GM21723 (cell line): ENCODE results near the gene DLL1.
A peak's percentile ranks its signal among the peaks of the same experiment; 100 is the strongest.

Source experiments
- ATAC-seq: cut with Tn5 transposase; IDR thresholded peaks from one replicate; pipeline ENCODE4 v1.9.1; 2021; ENCODE audit warnings: mild to moderate bottlenecking, moderate library complexity; ENCODE audit not compliant: unreplicated experiment

The DLL1 gene

DNA sequence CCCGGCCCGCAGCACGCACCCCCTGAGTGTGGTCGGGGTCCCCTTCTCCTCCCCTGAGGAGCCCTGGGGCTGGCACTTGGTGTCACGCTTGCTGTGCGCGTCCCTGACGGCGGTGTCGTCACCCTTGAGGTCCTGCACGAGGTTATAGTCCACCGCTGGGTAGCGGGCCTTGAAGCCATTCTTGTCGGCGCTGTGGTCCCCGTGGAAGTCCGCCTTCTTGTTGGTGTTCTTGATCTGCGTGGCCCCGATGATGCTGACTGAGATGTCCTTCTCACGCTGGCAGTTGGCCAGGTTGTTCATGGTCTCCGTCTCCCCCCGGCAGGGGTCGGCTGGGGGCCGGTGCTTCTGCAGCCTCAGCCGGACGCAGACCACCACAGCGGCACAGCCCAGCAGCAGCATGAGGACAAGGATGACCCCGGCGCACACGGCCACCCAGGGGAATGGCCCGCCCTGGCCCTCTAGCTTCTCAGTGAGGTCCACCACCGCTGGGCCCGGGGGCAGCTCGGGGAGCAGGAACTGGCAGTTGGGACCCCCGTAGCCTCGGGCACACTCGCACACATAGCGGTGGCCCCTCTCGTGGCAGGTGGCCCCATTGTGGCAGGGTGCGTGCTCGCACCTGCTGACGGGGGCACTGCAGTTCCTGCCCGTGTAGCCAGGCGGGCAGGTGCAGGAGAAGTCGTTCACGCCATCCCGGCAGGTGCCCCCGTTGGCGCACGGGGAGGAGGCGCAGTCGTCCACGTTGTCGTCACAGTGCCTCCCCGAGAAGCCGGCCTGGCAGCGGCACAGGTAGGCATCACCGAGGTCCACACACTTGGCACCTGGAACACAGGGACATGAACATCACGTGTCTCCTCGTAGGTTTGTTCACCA is 7.4 kb downstream of the DLL1 start:
- no peak for ATAC-seq

DNA sequence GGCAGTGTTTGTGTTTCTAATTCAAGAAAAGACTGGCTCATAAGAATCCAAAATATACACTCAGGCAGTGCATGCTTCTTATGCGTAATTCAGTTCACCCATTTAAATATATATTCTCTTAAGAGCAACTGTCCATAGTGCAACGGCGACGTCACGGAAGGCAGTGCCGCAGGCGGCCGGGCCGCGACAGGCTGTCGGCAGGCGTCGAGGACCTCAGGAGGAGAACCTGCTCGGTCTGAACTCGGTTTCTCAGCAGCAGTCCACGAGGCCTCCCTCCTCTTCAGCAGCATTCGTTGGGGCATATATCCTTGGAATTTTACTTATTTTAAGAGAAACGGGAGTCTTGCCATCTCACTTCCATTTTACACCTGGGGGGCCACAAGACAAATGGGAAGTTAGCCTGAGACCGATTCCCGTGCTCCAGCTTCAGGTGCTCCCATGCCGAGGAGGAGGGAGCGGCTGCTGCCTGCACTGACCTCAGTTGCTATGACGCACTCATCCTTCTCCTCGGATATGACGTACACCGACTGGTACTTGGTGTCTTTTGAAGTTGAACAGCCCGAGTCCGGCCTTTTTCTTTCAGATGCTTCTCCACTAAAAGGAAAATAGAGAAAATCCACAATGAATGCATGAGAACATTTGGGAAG is 8.2 kb downstream of the DLL1 start:
- ATAC-seq: no peak

DNA sequence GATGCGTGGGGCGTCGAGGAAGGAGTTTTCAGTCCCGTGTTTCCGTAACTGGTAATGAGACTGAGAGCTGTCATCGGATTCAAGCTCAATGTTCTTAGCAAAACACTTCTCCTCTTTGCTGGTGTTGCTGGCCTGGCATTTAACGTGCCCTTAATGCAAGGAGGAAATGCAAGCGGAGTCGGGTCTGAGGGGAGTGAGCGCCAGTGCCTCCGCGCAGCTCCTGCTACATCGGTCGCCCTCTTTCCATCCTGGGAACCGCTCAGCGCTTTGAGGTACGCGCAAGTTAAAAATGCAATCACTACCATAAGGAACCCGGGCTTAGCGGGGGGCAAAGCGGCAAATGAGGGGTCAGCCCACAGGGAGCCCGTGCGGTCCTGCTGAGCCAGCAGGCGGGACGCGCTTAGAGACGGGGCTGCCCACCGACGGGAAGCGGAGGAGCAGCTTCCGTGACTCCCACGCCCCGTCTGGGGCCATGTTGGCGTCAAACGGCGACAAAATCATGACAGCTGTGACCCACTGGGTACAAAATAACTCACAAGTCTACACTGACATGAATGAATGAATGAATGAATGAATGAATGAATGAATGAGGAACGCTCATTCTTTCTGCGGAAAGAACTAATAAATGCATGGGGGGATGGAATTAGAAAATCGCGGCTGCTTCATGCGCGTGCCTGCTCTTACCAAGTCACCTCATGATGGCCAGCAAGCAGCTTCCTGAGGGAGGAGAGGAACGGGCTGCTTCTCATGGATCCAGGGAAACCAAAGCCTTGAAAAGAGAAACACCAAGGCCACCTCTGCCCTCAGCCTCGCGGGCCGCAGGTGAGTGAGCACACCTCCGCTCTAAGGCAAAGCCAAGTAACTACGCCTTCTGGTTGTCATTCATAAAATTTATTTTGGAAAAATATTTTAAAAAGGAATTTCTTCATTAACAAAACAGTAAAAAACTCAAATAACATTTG is 9.3 kb downstream of the DLL1 start:
- ATAC-seq: no peak

DNA sequence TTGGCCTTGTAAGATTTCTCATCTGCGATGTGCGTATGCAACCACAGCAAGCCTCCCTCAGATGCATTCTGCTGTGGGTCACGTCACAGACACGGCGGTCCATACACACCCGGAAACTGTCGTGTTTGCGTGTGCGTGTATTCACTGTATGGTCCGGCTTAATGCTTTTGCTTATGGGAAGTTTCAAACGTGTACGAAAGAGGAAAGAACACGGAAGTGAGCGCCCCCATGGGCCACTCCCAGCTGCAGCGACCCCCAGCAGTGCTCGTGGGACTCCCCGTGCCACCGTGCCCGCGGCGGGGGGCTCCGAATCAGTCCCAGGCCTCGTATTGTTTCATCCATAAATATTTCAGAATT is 10.2 kb downstream of the DLL1 start:
- peak; percentile 38 for ATAC-seq

DNA sequence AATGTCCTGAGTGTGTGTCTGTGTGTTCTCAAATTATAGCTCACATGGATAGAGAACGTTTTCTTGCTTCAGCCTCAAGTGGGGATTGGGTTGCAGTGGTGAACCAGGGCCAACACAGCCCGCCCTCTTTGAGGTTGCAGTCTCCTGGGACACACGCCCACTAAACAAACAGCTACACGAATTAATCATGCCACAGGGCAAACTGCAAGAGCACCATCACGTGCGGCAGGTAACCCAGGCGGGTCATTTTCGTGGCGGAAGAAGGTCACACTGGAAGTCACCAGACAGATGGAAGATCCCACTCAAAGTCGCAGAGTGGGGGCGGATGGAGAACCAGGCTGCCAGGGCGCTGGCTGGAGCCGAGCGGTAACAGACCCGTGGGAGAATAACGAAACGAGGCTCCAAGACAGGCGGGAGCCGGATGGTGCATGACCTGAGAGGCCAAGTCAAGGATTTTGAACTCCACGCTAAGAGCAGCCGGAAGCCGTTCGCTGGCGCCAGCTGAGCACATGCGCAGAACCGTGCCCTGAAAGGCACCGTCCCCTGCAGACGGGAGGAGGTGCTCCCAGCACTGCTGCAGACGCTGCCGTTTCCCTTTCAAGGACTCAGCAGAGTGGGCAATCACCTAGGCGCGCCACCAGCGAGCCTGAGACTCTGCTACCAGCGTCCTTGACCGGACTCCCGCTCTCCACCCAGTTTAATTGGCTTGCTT is 10.7 kb downstream of the DLL1 start:
- ATAC-seq: peak; percentile 78

DNA sequence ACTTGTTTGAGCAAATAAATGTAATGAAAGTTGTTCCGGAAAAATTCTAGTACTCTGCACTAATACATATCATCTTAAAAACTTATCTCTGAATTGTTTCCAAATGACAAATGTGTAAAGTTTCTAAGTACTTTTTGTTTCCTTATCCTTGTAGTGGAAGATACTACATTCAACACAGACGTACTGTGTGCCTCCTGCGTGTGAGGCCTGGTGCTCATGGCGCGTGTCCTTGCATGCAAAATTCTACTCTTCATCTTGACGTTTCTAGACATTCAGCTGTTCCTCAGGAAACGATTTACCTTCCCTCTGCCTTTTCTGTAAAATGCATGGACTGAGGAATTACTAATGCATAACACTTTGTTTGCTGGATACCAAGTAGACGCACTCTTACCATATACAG is 11.5 kb downstream of the DLL1 start:
- ATAC-seq: no peak

DNA sequence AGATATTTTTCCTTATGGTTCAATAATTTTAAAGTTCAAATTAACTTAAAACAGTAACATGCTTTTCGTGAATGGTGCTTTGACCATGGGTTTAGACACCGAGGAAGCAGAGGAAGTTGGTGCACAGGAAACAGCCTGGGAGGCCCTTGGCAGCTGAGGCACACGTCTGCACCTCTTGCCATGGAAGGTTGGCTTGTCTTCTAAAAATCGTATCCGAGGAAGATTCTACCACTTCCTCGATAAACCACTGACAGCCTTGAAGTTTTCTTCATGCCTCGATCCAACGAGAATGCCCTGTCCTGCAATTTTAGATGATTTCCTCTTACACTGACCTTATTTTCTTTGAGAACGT is 12.2 kb downstream of the DLL1 start:
- no peak for ATAC-seq

DNA sequence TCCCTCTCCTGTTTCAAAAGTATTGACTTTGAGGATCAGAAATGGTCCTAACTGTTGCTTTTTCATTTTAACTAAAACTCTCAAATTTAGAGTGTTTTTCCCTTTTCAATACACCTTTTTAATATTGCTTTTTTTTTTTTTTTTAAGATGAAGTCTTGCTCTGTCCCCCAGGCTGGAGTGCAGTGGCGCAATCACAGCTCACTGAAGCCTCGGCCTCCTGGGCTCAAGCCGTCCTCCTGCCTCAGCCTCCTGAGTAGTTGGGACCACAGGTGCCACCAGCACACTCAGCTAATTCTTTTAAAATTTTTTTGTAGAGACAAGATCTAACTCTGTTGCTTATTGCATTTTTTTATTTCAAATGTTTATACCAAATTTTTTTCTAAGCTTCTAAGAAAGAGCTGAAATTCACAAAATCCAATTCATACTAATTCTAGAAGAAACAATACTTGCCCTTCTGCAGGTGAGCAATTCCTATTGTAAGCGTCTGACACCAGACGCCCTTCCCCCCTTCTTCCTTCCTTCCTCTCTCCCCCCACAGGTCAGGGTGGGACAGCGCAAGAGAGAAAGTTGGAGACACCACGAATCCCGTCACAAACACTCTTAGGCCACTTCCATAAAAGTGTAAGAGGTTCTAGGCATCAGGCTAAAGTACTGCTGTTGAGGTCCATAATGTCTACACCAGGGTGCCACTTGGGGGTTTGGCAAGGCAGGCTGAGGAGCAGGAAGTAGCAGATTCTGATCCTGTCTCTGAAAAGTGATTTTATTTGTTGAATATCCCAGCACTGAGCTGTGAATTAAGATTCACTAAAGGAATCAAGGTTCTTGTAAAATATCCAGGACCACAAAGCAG is 12.8 kb downstream of the DLL1 start:
- ATAC-seq: no peak

DNA sequence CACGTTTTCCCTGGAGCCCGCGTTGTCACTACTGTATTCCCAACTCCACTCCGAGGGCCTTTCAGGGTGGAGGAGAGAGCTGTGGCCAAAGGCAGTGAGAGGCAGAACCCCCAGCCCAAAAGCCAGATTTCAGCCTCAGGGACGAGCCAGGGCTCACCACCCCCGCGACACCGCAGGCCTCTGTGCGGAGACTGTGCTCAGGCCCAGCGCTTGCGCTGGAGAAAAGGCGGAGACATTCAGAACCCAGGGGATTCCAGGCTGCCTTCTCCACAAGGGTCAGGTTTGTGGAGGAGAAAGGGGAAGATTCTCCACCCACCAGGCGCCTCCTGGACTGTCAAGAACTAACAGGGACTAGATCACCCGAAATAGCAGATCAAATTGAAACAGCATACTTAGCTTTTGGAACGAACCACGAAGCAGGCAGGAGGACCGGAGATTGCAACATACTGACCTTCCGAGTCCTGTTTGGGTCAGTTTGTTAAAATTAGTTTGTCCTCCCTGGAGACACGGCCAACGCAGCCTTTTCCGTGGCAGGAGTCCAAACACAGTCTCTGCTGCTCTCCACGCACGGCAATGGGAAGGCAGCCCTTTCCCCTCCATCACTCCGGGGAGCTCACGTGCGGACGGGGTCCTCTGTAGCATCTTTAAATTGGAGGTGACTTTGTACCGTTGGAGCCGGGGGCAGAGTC is 14.4 kb downstream of the DLL1 start:
- ATAC-seq: no peak

DNA sequence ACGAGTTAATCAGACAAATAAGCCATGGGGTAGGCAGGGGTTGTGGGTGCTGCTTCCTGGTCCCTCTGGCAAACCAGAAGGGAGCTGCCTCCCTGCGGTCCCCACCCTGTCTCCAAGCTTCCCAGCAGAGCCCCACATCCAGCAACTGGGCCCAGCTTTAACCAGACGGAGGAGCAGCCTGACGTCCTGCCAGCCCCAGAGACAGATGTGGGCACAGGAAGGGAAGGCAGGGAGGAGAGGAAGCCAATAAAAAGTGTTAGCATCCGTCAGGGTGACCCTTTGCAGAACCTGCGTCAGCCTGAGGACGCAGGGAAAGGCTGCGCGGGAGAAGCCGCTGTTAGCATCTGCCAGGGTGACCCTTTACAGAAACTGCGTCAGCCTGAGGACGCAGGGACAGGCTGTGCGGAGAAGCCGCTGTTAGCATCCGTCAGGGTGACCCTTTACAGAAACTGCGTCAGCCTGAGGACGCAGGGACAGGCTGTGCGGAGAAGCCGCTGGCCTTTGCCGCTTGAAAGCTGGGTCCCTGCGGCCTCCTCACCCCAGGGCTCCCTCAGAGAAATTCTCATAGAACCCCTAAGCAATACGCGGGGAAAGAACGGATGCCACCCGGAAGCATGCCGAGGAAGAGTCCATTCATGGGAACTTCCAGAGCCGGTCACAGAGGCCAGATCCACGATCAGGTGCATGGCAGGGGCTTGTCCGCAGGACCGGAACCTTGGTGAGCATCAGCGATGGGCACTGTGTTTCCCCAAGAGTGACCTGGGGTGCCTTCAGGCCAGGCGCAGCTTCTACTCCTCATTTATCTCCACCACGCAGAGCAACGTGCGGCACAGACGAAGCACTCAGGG is 15.9 kb downstream of the DLL1 start:
- ATAC-seq: no peak

DNA sequence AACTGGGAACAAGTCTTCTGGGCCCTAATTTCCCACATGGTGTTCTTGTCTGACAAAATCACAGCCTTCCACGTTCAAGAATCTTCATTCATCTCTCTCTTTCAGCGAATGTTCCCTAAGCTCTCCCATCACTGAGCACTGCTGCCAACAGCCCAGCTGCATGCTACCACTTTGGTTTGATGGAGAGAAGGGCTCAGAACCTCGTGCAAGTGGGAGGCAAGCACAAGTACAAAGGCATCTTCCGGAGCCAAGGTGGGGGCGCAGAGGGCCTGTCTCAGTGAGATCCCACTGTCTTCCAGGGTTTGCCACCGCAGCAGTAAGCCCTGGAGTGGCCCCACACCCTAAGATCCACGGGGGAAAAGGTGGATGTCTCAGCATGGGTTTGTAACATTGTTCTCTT is 17.2 kb downstream of the DLL1 start:
- ATAC-seq: no peak

DNA sequence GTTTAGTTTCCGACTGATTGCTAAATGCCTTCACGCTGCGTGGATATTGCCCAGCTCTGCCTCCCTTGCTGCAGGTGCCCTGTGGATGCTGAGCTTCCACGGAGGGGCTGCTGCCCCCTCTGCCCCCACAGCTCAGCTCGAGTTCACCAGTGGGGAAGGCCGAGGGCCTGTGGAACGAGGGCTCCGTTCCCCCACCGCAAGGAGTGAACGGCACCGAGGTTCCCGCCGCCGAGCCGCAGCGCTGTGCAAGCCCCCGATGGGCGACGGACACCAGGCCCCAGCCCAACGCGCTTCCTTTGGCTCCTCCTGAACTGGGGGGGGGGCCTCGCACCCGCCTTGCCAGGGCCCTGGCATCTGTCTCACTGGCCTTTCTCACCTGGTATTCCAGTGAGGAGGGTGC is 17.7 kb downstream of the DLL1 start:
- ATAC-seq: no peak

DNA sequence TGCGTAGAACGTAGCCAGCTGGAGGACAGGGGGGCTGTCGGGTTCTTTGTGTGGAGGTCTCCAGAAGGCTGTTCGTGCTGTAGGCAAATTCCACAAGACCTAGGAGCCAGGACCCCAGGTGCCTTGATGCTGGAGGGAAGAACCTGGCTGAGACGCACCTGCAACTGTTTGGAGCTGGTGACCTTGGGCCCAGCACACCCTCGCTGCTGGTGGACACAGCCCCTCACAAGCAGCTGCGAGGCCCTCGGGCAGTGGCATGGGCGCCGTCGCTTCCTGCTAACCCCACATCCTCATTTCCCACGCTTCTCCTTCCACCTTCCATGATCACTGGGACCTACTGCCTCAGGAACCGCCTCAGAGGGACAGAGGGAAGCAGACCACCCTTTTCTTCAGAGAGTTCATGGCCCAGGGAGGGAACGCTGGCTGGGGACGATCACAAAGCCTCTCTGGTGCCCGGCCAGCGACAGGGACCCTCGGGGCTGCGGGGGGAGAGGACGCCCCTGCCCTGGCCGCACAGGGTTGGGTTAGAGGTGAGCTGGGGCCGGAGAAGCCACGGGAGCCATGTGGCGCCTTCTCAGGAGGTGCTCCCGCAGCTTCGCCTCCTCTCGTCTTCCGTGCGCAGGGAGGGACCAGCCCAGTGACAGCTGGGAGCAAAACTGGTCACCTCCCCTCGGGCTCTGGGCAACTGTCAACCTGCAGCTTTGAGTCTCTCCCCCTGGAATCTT is 18.4 kb downstream of the DLL1 start:
- ATAC-seq: peak; percentile 1

DNA sequence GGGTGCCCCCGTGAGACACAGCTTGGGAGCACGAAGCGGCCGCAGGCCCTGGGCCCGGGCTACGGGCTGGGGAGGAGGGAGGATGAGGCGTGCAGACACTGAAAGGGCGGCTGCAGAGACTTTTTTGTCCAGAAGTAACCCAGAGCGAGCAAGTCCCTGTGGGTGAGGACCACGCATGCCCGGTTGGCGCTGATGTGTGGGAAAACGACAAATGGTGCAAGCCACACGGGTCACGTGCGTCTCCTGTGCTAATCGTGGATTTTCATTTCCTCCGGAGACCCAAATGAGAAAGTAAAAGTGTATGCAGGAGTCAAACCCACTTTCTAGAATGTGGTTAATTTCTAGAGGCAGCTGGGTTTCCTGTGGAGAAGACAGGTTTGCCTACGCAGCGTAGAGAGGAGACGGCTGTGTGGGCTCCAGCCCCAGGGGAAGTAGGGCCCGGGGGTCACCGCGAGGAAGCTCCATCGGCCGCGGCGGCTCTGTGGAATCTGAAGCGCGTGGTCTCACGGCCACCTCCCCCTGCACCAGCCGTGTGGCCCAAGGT is 19.0 kb downstream of the DLL1 start:
- peak; percentile 96 for ATAC-seq

DNA sequence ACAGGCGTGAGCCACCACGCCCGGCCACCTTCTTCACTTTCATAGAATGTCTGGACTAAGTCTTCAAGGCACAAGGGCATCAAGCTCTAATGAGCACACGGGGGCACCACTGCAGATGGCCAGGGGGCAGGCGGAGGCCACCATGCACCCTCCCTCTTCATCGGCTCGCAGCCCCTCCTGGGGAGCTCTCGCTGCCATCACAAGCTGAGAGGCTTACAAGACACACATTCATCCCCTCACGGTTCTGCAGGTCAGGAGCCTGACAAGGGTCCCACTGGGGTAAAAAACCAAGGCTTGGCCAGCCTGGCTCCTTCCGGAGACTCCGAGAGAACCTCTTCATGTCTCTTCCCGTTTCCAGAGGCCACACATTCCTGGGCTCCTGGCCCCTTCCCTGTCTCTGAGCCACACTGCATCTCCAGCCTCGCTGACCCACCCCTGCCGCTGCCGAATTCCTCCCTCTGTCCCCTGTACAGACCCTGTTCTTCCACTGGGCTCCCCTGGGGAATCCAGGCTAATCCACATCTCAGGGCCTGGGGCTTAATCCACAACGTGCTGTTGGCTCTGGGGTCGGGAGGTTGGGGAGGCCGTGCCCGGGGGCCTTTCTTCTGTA is 19.8 kb downstream of the DLL1 start:
- ATAC-seq: no peak

DNA sequence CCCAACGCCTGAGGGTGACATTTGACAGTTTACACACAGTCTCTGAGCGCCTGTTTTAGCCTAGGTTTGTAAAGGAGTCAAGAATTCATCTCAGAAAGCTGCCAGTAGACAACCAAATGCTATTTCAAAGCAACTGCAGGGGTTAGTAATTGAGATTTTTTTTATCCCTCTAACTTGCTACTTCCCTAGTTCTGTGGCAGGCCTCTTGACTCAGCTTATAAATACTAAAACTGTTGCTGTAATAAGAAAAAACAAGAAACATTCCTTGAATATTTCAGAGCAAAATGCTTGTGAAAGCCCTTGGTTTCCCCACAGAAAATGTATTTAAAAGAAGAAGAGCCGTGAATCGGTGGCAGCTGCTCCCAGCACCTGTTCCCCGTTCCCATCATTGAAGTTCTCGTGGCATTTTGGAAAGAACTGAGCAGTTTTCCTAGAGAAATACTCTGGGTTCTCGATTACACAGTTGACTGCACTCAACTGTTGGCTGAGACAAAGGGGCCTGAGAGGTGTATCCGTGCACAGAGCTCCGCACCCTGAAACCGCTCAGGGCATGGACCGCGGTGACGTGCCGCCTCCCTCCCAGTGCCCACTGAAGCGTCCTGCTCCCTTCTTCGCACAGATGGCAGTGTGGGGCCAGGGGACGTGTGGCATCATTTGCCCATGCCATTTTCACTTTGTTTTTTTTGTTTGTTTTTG is 20.9 kb downstream of the DLL1 start:
- no peak for ATAC-seq
